Left kidney (tissue), 2 donors: ENCODE measurements around the gene APEH. TPM values are rescaled to one million over a fixed set of nuclear protein-coding genes. Genes with fewer than 3 reads are reported as not detected.

Experiments used
- DNase-seq: peaks from one replicate; pipeline ENCODE4 v3.0.0-alpha.2; 2013
- polyA plus RNA-seq: library from polyadenylated mRNA; unstranded; fragments of 120-200 nt; gene quantifications from one replicate; pipeline ENCODE4 v1.2.1, GENCODE V29; 2013; ENCODE audit not compliant: insufficient read length

APEH gene
- polyA plus RNA-seq, 1 donor, result 140 TPM

- no peak for DNase-seq
These were observed 50.4 kb downstream of the APEH start for GRCh38 chr3:49724586-49724985.

DNA sequence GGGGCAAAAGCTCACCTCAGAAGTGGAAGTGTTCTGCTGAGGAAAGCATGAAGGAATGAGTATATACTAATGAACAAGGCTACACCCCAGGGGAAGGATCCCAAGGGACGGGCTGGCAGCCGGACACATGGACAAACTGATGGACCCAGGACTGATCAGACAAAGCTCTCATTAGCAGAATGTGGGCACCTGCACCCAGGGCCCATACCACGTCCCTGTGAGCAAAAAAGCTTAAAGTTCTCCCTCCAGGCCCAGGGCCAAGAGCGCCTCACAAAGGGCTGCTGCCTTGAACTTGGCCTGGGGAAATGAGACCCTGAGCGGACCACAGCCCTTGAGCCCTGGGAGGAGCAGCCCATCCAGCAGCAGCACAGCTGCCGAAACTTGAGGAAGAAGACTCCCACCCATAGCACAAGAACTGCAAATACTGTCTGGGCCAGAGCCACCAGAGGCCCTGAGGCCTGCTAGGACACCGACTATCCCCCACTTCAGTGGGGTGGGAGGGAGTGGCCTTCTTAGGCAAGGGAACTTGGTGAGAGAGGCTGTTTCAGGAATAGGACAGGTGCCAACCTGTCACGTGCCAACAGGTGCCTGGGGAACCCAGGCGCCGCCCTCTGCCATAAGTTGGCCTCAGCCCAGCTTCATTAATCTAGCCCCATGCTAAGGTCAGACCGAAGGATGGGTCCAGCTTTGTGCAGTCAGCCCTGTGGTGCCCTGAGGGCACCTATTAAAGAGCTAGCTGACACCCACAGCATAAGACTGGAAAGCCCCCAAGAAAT is 51.9 kb downstream of the APEH start:
- DNase-seq, result no peak

GRCh38 chr3:49727154-49727923 is 53.2 kb downstream of the APEH start:
- DNase-seq, result no peak

- no peak for DNase-seq
These were observed 53.8 kb downstream of the APEH start for GRCh38 chr3:49727924-49728361.

DNA sequence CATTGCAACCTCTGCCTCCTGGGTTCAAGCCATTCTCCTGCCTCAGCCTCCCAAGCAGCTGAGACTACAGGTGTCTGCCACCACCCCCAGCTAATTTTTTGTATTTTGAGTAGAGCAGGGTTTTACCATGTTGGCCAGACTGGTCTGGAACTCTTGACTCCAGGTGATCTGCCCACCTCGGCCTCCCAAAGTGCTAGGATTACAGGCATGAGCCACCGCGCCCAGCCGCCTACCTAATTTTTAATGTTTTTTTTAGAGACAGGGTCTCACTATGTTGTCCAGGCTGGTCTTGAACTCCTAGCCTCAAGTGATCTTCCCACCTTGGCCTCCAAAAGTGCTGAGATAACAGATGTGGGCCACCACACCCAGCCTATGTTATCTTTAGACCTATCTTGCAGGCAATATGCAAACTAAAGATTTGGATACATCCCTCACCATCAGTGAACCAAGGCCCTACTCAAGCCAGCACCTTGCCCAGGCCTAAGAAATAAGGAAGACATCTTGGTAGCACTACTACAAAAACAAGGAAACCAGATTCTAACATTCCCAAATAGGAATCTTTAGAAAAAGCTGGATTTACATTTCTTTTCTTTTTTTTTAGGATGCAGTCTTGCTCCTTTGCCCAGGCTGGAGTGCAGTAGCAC is 55.9 kb downstream of the APEH start:
- no peak for DNase-seq

- DNase-seq, result no peak
These were observed 58.4 kb downstream of the APEH start for GRCh38 chr3:49732597-49732996.

GRCh38 chr3:49733551-49733950 is 59.4 kb downstream of the APEH start:
- DNase-seq, result no peak

Other genes with a start within 250 kb of the APEH start
- 22.1 TPM for gene NICN1, start 245.0 kb upstream of the APEH start, polyA plus RNA-seq
- gene DAG1, start 204.1 kb upstream of the APEH start, polyA plus RNA-seq, result 104 TPM
- 1.7 TPM for gene BSN, start 119.9 kb upstream of the APEH start, polyA plus RNA-seq
- 133 TPM for gene MST1, start 15.1 kb downstream of the APEH start, polyA plus RNA-seq
- gene RNF123, start 15.2 kb downstream of the APEH start, polyA plus RNA-seq, result 35.0 TPM
- 2.6 TPM for gene AMIGO3, start 45.3 kb downstream of the APEH start, polyA plus RNA-seq
- 14.1 TPM for gene GMPPB, start 49.6 kb downstream of the APEH start, polyA plus RNA-seq
- 50.9 TPM for gene IP6K1, start 112.2 kb downstream of the APEH start, polyA plus RNA-seq
- 0.28 TPM for gene CDHR4, start 125.5 kb downstream of the APEH start, polyA plus RNA-seq
- 8.6 TPM for gene INKA1, start 128.9 kb downstream of the APEH start, polyA plus RNA-seq
- gene UBA7, start 139.6 kb downstream of the APEH start, polyA plus RNA-seq, result 40.7 TPM
- 16.3 TPM for gene TRAIP, start 182.2 kb downstream of the APEH start, polyA plus RNA-seq
- gene CAMKV, start 195.6 kb downstream of the APEH start, polyA plus RNA-seq, result not detected
- 2.8 TPM for gene MST1R, start 229.5 kb downstream of the APEH start, polyA plus RNA-seq